AG04450 (cell line): ENCODE measurements around the gene LGR5. TPM values are rescaled to one million over a fixed set of nuclear protein-coding genes. Genes with fewer than 3 reads are reported as not detected.
A peak's percentile ranks its signal among the peaks of the same experiment; 100 is the strongest.

Source experiments
- CTCF ChIA-PET: fragments of 300-600, 350-600 bp; formaldehyde crosslinking; extraction: SDS; loops from one replicate; lab custom pipeline; 2022; ENCODE audit warnings: antibody characterized with exemption, inconsistent platforms; lab: Charles Lee
- POLR2A ChIA-PET: fragments of 350-600 bp; formaldehyde crosslinking; extraction: SDS; loops from one replicate; lab custom pipeline; 2021; ENCODE audit warnings: antibody characterized with exemption, inconsistent platforms; lab: Yijun Ruan, JAX
- DNase-seq: peaks from one replicate; pipeline ENCODE4 v3.0.0-alpha.2; 2011; ENCODE audit warnings: low read depth, low spot score
- H3K27ac ChIP-seq: one replicate; pipeline ENCODE4 v1.5.1; 2012; ENCODE audit warnings: low read depth, low read length, control low read depth
- H3K27me3 ChIP-seq: one replicate; pipeline ENCODE4 v1.6.0; 2012; ENCODE audit warnings: low read length; ENCODE audit not compliant: control insufficient read depth, insufficient read depth
- H3K4me3 ChIP-seq: 2 replicates; pipeline ENCODE4 v1.5.1; 2011; ENCODE audit warnings: mild to moderate bottlenecking, low read depth, low read length, control low read depth
- H3K9me3 ChIP-seq: 2 replicates; pipeline ENCODE4 v1.5.1; 2012; ENCODE audit warnings: low read length; ENCODE audit not compliant: control insufficient read depth, insufficient read depth
- polyA plus RNA-seq: library from polyadenylated mRNA; depleted of rRNA; stranded (reverse); fragments of >200 nt; gene quantifications from 2 replicates; pipeline ENCODE4 v1.2.3, GENCODE V29; 2011
- TF ChIP-seq, protein P1 (sequence below): IDR thresholded peaks from 2 replicates; pipeline ENCODE4 v1.5.1; 2011; ENCODE audit warnings: low read depth, low read length, control low read depth, inconsistent platforms

The LGR5 gene
- polyA plus RNA-seq, 1 experiment: not detected

DNA sequence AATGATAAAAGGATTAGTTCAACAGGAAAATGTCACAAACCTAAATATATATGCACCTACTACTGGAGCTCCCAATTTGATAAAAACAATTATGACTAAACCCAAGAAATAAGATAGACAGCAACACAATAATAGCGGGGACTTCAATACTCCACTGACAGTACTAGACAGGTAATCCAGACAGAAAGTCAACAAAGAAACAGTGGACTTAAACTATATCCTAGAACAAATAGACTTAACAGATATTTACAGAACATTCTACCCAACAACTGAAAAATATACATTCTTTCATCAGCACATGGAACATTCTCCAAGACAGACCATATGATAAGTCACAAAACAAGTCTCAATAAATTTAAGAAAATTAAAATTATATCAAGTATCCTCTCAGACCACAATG, 28.0 kb upstream of the LGR5 start:
- no peak overlapping the region for H3K4me3 ChIP-seq
- TF ChIP-seq, protein P1, sequence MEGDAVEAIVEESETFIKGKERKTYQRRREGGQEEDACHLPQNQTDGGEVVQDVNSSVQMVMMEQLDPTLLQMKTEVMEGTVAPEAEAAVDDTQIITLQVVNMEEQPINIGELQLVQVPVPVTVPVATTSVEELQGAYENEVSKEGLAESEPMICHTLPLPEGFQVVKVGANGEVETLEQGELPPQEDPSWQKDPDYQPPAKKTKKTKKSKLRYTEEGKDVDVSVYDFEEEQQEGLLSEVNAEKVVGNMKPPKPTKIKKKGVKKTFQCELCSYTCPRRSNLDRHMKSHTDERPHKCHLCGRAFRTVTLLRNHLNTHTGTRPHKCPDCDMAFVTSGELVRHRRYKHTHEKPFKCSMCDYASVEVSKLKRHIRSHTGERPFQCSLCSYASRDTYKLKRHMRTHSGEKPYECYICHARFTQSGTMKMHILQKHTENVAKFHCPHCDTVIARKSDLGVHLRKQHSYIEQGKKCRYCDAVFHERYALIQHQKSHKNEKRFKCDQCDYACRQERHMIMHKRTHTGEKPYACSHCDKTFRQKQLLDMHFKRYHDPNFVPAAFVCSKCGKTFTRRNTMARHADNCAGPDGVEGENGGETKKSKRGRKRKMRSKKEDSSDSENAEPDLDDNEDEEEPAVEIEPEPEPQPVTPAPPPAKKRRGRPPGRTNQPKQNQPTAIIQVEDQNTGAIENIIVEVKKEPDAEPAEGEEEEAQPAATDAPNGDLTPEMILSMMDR: no peak
- H3K9me3 ChIP-seq: no peaks in the 10 kb centered on the region
- ChIA-PET CTCF (interaction anchor here (1.4 to 1.6 kb wide), 2 partner anchors 335 to 336 kb away, joined by 7 to 8 read pairs; no protein-coding TSS in a partner anchor), POLR2A (no interaction called here)
- DNase-seq: no peak
- no peak overlapping the region for H3K27ac ChIP-seq
- H3K27me3 ChIP-seq: no peaks in the 10 kb centered on the region

DNA sequence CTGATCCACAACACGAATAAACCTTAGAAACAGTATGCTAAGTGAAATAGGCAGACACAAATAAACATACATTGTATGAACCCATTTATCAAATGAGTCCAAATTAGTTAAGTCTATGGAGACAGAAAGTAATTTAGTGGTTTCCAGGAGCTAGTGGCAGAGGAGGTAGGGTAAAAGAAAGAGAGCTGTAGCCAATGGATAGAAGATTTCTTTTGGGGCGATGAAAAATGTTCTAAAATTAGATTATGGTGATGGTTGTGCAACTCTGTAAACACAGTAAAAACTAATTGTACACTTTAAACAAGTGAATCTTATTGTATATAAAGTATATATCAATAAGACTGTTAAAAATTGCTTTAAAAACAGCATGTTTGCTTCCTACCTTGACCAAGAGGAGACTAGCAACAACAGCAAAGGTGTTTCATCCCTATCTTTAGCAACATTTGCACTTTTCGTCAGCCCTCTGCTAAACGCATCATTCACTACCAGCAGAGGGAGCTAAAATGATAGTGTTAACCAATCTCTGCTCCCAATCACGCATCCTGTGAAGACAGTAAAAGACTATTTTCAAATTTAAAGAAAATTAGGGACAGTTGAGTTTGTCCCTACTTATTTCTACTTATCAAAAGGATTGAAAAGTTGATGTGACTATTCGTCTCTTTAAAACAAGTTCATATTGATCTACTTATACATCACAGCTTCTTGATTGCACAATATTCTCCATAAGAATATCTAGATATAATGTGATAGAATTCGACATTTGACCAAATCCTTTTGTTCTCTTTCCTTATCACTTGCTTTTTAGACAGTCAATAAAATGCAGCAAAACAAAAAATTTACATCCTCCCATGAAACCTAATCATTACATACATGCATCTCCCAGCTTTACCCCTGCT, 24.0 kb upstream of the LGR5 start:
- POLR2A ChIA-PET: no interaction called here
- DNase-seq: peak; percentile 20
- Histone ChIP-seq H3K27me3 (no peaks in the 10 kb centered on the region), H3K9me3 (peaks cover 6% of the 10 kb centered on the region), H3K27ac (no peak overlapping the region), H3K4me3 (no peak overlapping the region)
- TF ChIP-seq, protein P1: peak; percentile 86
- CTCF ChIA-PET: interaction anchor here (0.6 to 4.4 kb wide), 35 partner anchors 9 to 365 kb away, joined by 3 to 144 read pairs (median 4); no protein-coding TSS in a partner anchor

DNA sequence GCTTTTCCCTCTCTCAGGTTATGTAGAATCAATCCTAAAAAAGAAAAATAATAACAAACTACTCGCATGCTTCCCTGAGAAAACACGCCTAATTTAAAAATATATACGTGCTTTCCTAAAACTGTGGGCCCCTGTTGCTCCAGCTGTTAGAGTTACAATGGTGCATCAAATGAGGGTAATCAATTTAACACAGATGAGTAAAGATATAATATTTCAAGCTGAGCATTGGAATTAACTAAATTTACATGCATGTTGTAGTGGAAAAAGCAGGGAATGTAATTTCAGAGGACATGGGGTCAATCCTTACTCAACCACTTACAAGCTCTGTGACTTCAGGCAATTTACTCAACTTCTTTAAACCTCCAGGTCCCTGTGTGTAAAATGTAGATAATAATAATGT, 22.4 kb upstream of the LGR5 start:
- POLR2A ChIA-PET: no interaction called here
- TF ChIP-seq, protein P1: no peak
- CTCF ChIA-PET: interaction anchor here (1.0 to 4.4 kb wide), 7 partner anchors 9 to 363 kb away, joined by 3 to 144 read pairs (median 18); no protein-coding TSS in a partner anchor
- Histone ChIP-seq H3K9me3 (peaks cover 14% of the 10 kb centered on the region), H3K27me3 (no peaks in the 10 kb centered on the region), H3K4me3 (no peak overlapping the region), H3K27ac (no peak overlapping the region)
- DNase-seq: no peak

DNA sequence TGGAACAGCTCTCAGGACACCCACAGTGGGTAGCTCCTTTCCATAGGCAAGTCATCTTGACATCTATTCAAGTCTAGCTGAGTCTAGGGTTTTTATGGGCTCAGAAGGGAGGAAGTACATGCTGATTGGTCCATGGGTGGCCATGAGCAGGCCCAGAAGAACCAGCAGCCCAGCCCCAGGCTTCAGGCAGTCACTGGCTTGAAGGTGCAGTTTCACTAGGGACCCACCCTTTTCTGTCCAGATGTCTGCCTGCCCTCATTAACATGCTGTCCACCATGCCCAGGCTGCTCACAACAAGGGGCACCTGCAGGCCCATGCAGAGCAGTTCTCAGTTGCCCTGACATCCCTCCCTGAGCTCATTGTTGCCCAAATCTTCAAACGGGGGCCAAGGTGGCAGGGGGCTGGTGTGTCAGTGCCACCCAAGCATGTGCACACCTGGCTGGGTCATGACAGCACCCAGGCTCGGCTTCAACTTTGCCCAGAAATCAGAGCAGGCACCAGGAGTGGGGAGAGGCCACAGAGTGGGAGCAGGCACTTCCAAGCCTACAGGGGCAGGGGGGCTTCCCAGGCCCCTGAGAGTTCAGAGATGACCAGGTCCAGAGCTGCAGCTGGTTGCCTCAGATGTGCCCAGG, 18.7 kb upstream of the LGR5 start:
- Histone ChIP-seq H3K9me3 (peaks cover 14% of the 10 kb centered on the region), H3K27me3 (no peaks in the 10 kb centered on the region), H3K27ac (no peak overlapping the region), H3K4me3 (no peak overlapping the region)
- TF ChIP-seq, protein P1: no peak
- ChIA-PET POLR2A (no interaction called here), CTCF (interaction anchor here (0.6 to 1.8 kb wide), 2 partner anchors 130 to 132 kb away, joined by 3 to 5 read pairs; no protein-coding TSS in a partner anchor)
- DNase-seq: no peak
